ENCODE data around the gene CLTC. TPM values are rescaled to one million over a fixed set of nuclear protein-coding genes. Genes with fewer than 3 reads are reported as not detected.
A peak's percentile ranks its signal among the peaks of the same experiment; 100 is the strongest.

The CLTC gene
- total and polyA plus RNA-seq, 7 experiments from 2014 or later: 31.2 to 174 (median 78.1) TPM

GRCh38 chr17:59620518-59621259 is 994 bp downstream of the CLTC start:
- Mint-ChIP-seq H3K36me3 (peaks cover 0 to 8% (median 4%) of the 10 kb centered on the region in 5 donors), H3K4me1 (peaks cover 26 to 67% (median 57%) of the 10 kb centered on the region in 7 donors), H3K27ac (peak overlapping the region; percentile 94 to 100 (median 99)), H3K9me3 (peaks cover 0 to 5% (median 0%) of the 10 kb centered on the region in 11 donors), H3K4me3 (peak overlapping the region; percentile 92 to 100 (median 96)), H3K27me3 (peaks cover 0 to 3% (median 0%) of the 10 kb centered on the region in 5 donors)
- ATAC-seq (no peak), DNase-seq (peak in 7 of 9 donors; percentile 14 to 55 (median 24))
- intact Hi-C loops (cut with micrococcal nuclease): loop anchor here (1.0 to 10.0 kb wide), 3 partner anchors 11 to 1054 kb away; partner anchors contain the start of genes BCAS3 (in 1 of the 2) and RNFT1 (in 1 of the 2)
- Histone ChIP-seq H3K4me1 (ENCODE audit: control insufficient read depth in 2 of 2, insufficient read depth in 2 of 2, low read length in 2 of 2) (peaks cover 15 to 40% of the 10 kb centered on the region in 2 donors), H3K4me3 (ENCODE audit: low read length) (peak overlapping the region; percentile 80), H3K27ac (ENCODE audit: low read depth, low read length) (peak overlapping the region; percentile 94), H3K36me3 (ENCODE audit: control insufficient read depth in 2 of 3, insufficient read depth in 3 of 3, low read length in 3 of 3) (peaks cover 0 to 8% (median 0%) of the 10 kb centered on the region in 3 experiments), H3K27me3 (ENCODE audit: control insufficient read depth in 2 of 2, insufficient read depth in 2 of 2, low read length in 2 of 2) (no peaks in the 10 kb centered on the region), H3K9me3 (ENCODE audit: control insufficient read depth in 2 of 3, low read length in 3 of 3) (no peaks in the 10 kb centered on the region)
- ChIA-PET CTCF (interaction anchor here (1.0 to 1.9 kb wide), 2 partner anchors 14 to 86 kb away, joined by 5 read pairs; partner anchors contain the start of genes PTRH2 and VMP1), POLR2A (interaction anchor here (0.7 to 4.1 kb wide), 6 partner anchors 13 to 273 kb away, joined by 3 to 21 read pairs (median 14); partner anchors contain the start of genes DHX40, PTRH2, RPS6KB1 and VMP1)

- ATAC-seq (no peak), DNase-seq (no peak)
- Mint-ChIP-seq H3K27ac (peak overlapping the region in 7 of 9 donors; percentile 8 to 99 (median 86)), H3K36me3 (peaks cover 0 to 8% (median 4%) of the 10 kb centered on the region in 5 donors), H3K4me3 (peak overlapping the region; percentile 48 to 99 (median 94)), H3K27me3 (peaks cover 0 to 3% (median 0%) of the 10 kb centered on the region in 5 donors), H3K4me1 (peaks cover 26 to 76% (median 66%) of the 10 kb centered on the region in 7 donors), H3K9me3 (peaks cover 0 to 5% (median 0%) of the 10 kb centered on the region in 11 donors)
- ChIA-PET POLR2A (no interaction called here), CTCF (no interaction called here)
- no peak overlapping the region for H3K4me3 ChIP-seq (ENCODE audit: low read length)
- H3K36me3 ChIP-seq (ENCODE audit: control insufficient read depth in 2 of 3, insufficient read depth in 3 of 3, low read length in 3 of 3): peaks cover 0 to 8% (median 0%) of the 10 kb centered on the region in 3 experiments
- H3K4me1 ChIP-seq (ENCODE audit: control insufficient read depth in 2 of 2, insufficient read depth in 2 of 2, low read length in 2 of 2): peaks cover 24 to 46% of the 10 kb centered on the region in 2 donors
- H3K9me3 ChIP-seq (ENCODE audit: control insufficient read depth in 2 of 3, low read length in 3 of 3): no peaks in the 10 kb centered on the region
- H3K27ac ChIP-seq (ENCODE audit: low read depth, low read length): peak overlapping the region; percentile 55
- H3K27me3 ChIP-seq (ENCODE audit: control insufficient read depth in 2 of 2, insufficient read depth in 2 of 2, low read length in 2 of 2): no peaks in the 10 kb centered on the region
- intact Hi-C loops (cut with micrococcal nuclease): loop anchor here (1.0 to 10.0 kb wide), 3 partner anchors 10 to 1053 kb away; partner anchors contain the start of genes BCAS3 (in 1 of the 2) and RNFT1 (in 1 of the 2)
These were observed 2.1 kb downstream of the CLTC start for GRCh38 chr17:59621771-59622170.

- intact Hi-C loops (cut with micrococcal nuclease): loop anchor here (5.0 to 10.0 kb wide), 2 partner anchors 339 to 1052 kb away; partner anchors contain the start of genes BCAS3 (in 1 of the 2) and RNFT1 (in 1 of the 2)
- Histone ChIP-seq H3K36me3 (ENCODE audit: control insufficient read depth in 2 of 3, insufficient read depth in 3 of 3, low read length in 3 of 3) (peaks cover 0 to 8% (median 0%) of the 10 kb centered on the region in 3 experiments), H3K4me3 (ENCODE audit: low read length) (no peak overlapping the region), H3K9me3 (ENCODE audit: control insufficient read depth in 2 of 3, low read length in 3 of 3) (no peaks in the 10 kb centered on the region), H3K27me3 (ENCODE audit: control insufficient read depth in 2 of 2, insufficient read depth in 2 of 2, low read length in 2 of 2) (no peaks in the 10 kb centered on the region), H3K4me1 (ENCODE audit: control insufficient read depth in 2 of 2, insufficient read depth in 2 of 2, low read length in 2 of 2) (peaks cover 33 to 49% of the 10 kb centered on the region in 2 donors), H3K27ac (ENCODE audit: low read depth, low read length) (no peak overlapping the region)
- peaks cover 0 to 8% (median 4%) of the 10 kb centered on the region in 5 donors for H3K36me3 Mint-ChIP-seq
- H3K27ac Mint-ChIP-seq: peak overlapping the region in 2 of 9 donors; percentile 31 to 77
- ChIA-PET CTCF (no interaction called here), POLR2A (interaction anchor here (0.6 kb wide), 1 partner anchor 11 kb away, joined by 3 read pairs; no protein-coding TSS in a partner anchor)
- H3K4me3 Mint-ChIP-seq: peak overlapping the region in 8 of 10 donors; percentile 2 to 94 (median 20)
- DNase-seq (no peak), ATAC-seq (no peak)
- H3K27me3 Mint-ChIP-seq: peaks cover 0 to 3% (median 0%) of the 10 kb centered on the region in 5 donors
- peaks cover 36 to 80% (median 72%) of the 10 kb centered on the region in 7 donors for H3K4me1 Mint-ChIP-seq
- peaks cover 0 to 5% (median 0%) of the 10 kb centered on the region in 11 donors for H3K9me3 Mint-ChIP-seq
These were observed 3.5 kb downstream of the CLTC start for GRCh38 chr17:59623151-59623550.

GRCh38 chr17:59626756-59627155 is 7.1 kb downstream of the CLTC start:
- peaks cover 43 to 82% (median 75%) of the 10 kb centered on the region in 7 donors for H3K4me1 Mint-ChIP-seq
- ATAC-seq: no peak
- no peak overlapping the region for H3K27ac Mint-ChIP-seq
- H3K9me3 ChIP-seq (ENCODE audit: control insufficient read depth in 2 of 3, low read length in 3 of 3): no peaks in the 10 kb centered on the region
- peaks cover 40 to 46% of the 10 kb centered on the region in 2 donors for H3K4me1 ChIP-seq (ENCODE audit: control insufficient read depth in 2 of 2, insufficient read depth in 2 of 2, low read length in 2 of 2)
- ChIA-PET POLR2A (interaction anchor here (0.6 kb wide), 1 partner anchor 17 kb away, joined by 3 read pairs; no protein-coding TSS in a partner anchor), CTCF (no interaction called here)
- no peak overlapping the region for H3K27ac ChIP-seq (ENCODE audit: low read depth, low read length)
- H3K27me3 ChIP-seq (ENCODE audit: control insufficient read depth in 2 of 2, insufficient read depth in 2 of 2, low read length in 2 of 2): no peaks in the 10 kb centered on the region
- intact Hi-C loops (cut with micrococcal nuclease): loop anchor here in 1 of 2 donors (10.0 kb wide), 1 partner anchor 1048 kb away; the partner anchor contains the start of gene BCAS3
- H3K27me3 Mint-ChIP-seq: no peaks in the 10 kb centered on the region
- DNase-seq: no peak
- peaks cover 0 to 18% (median 8%) of the 10 kb centered on the region in 5 donors for H3K36me3 Mint-ChIP-seq
- no peaks in the 10 kb centered on the region for H3K36me3 ChIP-seq (ENCODE audit: control insufficient read depth in 2 of 3, insufficient read depth in 3 of 3, low read length in 3 of 3)
- H3K4me3 Mint-ChIP-seq: no peak overlapping the region
- H3K4me3 ChIP-seq (ENCODE audit: low read length): no peak overlapping the region
- H3K9me3 Mint-ChIP-seq: no peaks in the 10 kb centered on the region

GRCh38 chr17:59627274-59627673 is 7.6 kb downstream of the CLTC start:
- H3K4me1 ChIP-seq (ENCODE audit: control insufficient read depth in 2 of 2, insufficient read depth in 2 of 2, low read length in 2 of 2): peaks cover 39 to 42% of the 10 kb centered on the region in 2 donors
- no peak overlapping the region for H3K27ac Mint-ChIP-seq
- H3K9me3 ChIP-seq (ENCODE audit: control insufficient read depth in 2 of 3, low read length in 3 of 3): no peaks in the 10 kb centered on the region
- H3K4me3 Mint-ChIP-seq: no peak overlapping the region
- ChIA-PET CTCF (no interaction called here), POLR2A (no interaction called here)
- no peak for ATAC-seq
- DNase-seq: no peak
- H3K36me3 Mint-ChIP-seq: peaks cover 0 to 18% (median 8%) of the 10 kb centered on the region in 5 donors
- peaks cover 43 to 81% (median 71%) of the 10 kb centered on the region in 7 donors for H3K4me1 Mint-ChIP-seq
- H3K27me3 ChIP-seq (ENCODE audit: control insufficient read depth in 2 of 2, insufficient read depth in 2 of 2, low read length in 2 of 2): no peaks in the 10 kb centered on the region
- intact Hi-C loops (cut with micrococcal nuclease): loop anchor here in 1 of 2 donors (10.0 kb wide), 1 partner anchor 1048 kb away; the partner anchor contains the start of gene BCAS3
- no peak overlapping the region for H3K4me3 ChIP-seq (ENCODE audit: low read length)
- H3K27me3 Mint-ChIP-seq: no peaks in the 10 kb centered on the region
- no peaks in the 10 kb centered on the region for H3K9me3 Mint-ChIP-seq
- H3K36me3 ChIP-seq (ENCODE audit: control insufficient read depth in 2 of 3, insufficient read depth in 3 of 3, low read length in 3 of 3): no peaks in the 10 kb centered on the region
- no peak overlapping the region for H3K27ac ChIP-seq (ENCODE audit: low read depth, low read length)

GRCh38 chr17:59627770-59628171 is 8.1 kb downstream of the CLTC start:
- no peak overlapping the region for H3K4me3 ChIP-seq (ENCODE audit: low read length)
- ATAC-seq (no peak), DNase-seq (no peak)
- Mint-ChIP-seq H3K27me3 (no peaks in the 10 kb centered on the region), H3K4me3 (peak overlapping the region in 2 of 10 donors; percentile 5 to 17), H3K27ac (peak overlapping the region in 1 of 9 donors; percentile 11), H3K4me1 (peaks cover 44 to 81% (median 71%) of the 10 kb centered on the region in 7 donors), H3K36me3 (peaks cover 0 to 18% (median 8%) of the 10 kb centered on the region in 5 donors), H3K9me3 (no peaks in the 10 kb centered on the region)
- H3K27me3 ChIP-seq (ENCODE audit: control insufficient read depth in 2 of 2, insufficient read depth in 2 of 2, low read length in 2 of 2): no peaks in the 10 kb centered on the region
- POLR2A ChIA-PET: no interaction called here
- no peaks in the 10 kb centered on the region for H3K36me3 ChIP-seq (ENCODE audit: control insufficient read depth in 2 of 3, insufficient read depth in 3 of 3, low read length in 3 of 3)
- no peaks in the 10 kb centered on the region for H3K9me3 ChIP-seq (ENCODE audit: control insufficient read depth in 2 of 3, low read length in 3 of 3)
- H3K4me1 ChIP-seq (ENCODE audit: control insufficient read depth in 2 of 2, insufficient read depth in 2 of 2, low read length in 2 of 2): peaks cover 44% of the 10 kb centered on the region in 2 donors
- CTCF ChIA-PET: no interaction called here
- intact Hi-C loops (cut with micrococcal nuclease): loop anchor here in 1 of 2 donors (10.0 kb wide), 1 partner anchor 1047 kb away; the partner anchor contains the start of gene BCAS3
- no peak overlapping the region for H3K27ac ChIP-seq (ENCODE audit: low read depth, low read length)

Data from naive thymus-derived CD4-positive, alpha-beta T cell (primary cell).